SK-N-SH (cell line): ENCODE data around the gene CFAP91.

ENCODE experiments used
- CTCF ChIP-seq: fragments of 200-600 bp; sonication (generic); IDR thresholded peaks from 2 replicates; pipeline ENCODE4 v1.6.1; 2017; ENCODE audit warnings: antibody characterized with exemption, mild to moderate bottlenecking, moderate library complexity
- POLR2AphosphoS5 ChIP-seq: IDR thresholded peaks from 2 replicates; pipeline ENCODE4 v1.6.1; 2012; ENCODE audit warnings: low read depth, low read length
- RCOR1 ChIP-seq: fragments of 150-350 bp; IDR thresholded peaks from 2 replicates; pipeline ENCODE4 v1.6.1; 2017; ENCODE audit warnings: antibody characterized with exemption, low read length

- TF ChIP-seq CTCF (no peak), POLR2AphosphoS5 (no peak), RCOR1 (no peak)
These were observed 14.2 kb downstream of the CFAP91 start for GRCh38 chr3:119716998-119717397.
